Stimulated activated CD8-positive, alpha-beta memory T cell treated with anti-CD3 and anti-CD28 coated beads, Interleukin-12 subunit alpha, Interleukin-12 subunit beta, amount 100 ng/mL, for 4 hours (primary cell): ENCODE results near the gene RAC2.

Experiments
- DNase-seq: peaks from one replicate; pipeline ENCODE4 v3.0.0-alpha.2; 2020; ENCODE audit warnings: low read depth

Gene RAC2

DNA sequence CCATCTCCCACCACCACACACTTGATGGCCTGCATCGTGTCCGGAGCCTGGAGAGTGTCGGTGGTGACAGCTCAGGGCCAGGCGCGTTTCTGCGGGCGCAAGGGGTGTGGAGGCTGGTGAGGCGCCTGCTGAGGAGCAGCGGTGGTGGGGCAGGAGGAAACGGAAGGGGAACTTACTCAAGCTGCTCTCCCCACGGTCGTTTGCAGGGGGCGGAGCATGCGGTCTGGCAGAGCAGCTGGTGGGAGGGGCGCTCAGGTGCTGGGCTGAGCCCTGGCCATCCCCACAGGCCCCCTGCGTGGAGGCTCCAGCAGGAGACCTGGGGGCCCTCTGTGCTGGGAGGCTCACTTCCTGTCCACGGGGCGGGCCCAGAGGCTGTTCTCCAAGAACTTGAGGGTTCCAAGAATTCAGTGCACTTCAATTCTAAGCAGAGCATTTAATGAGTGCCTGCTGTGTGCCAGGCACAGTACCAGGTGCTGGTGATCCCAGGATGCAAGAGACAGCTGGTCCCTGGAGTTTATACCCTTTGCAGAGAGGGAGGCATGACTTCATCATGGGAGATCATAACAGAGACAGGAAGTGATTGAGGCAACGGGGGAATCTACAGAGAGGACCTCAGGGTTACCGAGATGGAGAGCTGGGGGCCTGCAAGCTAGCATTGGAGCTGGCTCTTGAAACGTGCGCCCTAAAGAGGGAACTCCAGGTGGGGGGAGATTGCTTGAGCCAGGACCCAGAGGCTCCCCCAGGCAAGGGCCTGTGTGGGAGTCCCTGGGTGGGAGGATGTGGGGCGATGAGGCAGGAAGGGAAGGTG, at the start of gene RAC2:
Gene RAC2 (minus strand): TSS at position 156 of the 808 bp plus-strand sequence. CDS start 121 bp downstream, at position 35.
- peak; percentile 84 for DNase-seq

DNA sequence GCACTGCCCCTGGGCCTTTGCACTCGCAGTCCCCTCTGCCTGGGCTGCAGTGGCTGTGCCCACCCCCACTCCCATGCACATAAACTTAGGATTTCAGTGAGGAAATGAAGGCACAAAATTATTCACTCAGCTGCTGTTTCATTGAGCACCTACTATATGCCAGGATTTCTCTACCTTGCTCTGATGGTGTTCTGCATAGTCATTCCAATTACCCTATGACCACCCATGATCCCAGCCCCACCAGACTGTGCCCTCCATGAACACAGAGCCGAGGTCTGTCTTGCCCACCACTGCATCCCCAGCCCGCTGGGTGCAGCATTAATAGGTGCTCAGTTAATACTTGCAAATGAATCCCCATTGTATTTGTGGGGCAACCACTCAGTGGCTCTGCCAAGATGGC, 49.1 kb upstream of the RAC2 start:
- DNase-seq: no peak

GRCh38 chr22:37292641-37293040, 48.6 kb upstream of the RAC2 start:
- DNase-seq: no peak

- no peak for DNase-seq
Measured at GRCh38 chr22:37291559-37292298, 47.7 kb upstream of the RAC2 start.

DNA sequence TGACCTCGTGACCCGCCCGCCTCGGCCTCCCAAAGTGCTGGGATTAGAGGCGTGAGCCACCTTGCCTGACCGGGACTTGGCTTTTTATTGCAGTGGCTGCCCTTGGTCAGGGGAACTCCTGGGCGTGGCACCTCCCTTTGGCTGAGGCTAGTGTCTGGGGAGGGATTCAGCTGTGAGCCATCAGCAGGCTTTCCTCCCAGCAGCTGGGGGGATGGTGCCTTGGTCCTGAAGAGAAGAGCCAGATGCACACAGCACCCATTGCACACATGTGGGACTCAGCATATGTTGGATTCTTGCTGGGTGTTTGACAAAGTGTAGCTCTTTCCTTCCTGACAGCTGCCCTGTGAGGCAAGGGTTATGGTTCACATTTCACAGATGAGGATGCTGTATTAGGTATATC, 46.7 kb upstream of the RAC2 start:
- no peak for DNase-seq

GRCh38 chr22:37289156-37289735, 45.2 kb upstream of the RAC2 start:
- DNase-seq: no peak

- DNase-seq: no peak
Measured at GRCh38 chr22:37288521-37288920, 44.5 kb upstream of the RAC2 start.

GRCh38 chr22:37287550-37287951, 43.5 kb upstream of the RAC2 start:
- no peak for DNase-seq

- DNase-seq: no peak
Measured at GRCh38 chr22:37285937-37286336, 41.9 kb upstream of the RAC2 start.

GRCh38 chr22:37284805-37285355, 40.8 kb upstream of the RAC2 start:
- DNase-seq: peak; percentile 53

DNA sequence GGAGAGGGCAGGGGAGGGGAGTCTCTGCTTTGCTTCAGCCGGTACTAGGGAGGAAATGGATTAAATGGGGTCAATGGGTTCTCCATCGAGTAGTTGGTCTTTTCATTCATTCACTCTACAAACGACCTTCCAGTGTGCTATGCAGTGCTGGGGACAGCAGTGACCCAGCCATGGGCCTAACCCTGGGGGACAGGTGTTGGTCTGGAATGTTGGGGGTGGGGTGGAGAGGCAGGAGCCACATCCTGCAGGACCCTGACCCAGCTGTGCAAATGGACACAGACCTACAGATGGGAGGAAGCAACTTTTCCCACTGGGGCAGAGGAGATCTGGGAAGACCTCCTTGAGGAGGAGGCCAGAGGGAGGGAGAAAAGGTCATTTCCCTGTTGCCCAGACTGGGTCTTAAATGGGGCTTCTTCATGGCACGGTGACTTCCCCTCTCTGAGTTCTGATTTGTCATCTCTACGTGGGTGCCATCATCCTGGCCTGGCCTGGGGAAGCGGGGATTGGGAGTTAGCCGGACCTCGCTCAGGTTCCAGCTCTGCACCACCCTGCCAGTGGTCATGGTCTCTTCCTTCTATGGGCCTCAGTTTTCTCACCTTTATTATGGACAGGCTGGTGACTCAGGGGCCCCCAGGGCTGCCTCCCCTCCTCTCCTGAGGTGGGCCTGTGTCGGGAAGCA, 40.2 kb upstream of the RAC2 start:
- DNase-seq: no peak

DNA sequence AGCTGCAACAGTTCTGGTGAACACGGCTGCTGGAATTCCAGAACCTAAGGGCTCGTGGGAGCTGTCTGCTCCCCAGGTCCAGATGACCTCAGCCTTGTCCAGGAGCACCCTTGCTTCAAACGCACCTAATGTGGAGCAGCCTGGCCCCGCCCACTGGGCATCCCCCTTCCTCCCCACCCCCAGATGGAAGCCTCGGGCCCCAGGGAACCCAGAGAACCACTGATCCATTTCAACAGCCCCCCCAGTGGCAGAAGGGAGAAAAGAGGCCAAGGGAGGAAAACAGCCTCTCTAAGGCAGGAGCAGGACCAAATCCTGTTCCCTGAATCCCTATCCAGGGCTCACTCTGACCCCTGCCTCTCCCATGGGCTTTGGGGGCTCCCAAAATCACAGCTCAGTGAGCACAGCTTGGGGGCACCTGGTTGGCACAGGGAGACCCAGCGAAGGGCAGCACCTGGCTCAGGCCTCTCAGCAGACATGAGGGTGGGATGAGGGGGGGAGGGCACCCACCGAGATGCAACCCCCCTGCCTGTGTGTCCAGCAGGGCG, 39.4 kb upstream of the RAC2 start:
- DNase-seq: peak; percentile 50

DNA sequence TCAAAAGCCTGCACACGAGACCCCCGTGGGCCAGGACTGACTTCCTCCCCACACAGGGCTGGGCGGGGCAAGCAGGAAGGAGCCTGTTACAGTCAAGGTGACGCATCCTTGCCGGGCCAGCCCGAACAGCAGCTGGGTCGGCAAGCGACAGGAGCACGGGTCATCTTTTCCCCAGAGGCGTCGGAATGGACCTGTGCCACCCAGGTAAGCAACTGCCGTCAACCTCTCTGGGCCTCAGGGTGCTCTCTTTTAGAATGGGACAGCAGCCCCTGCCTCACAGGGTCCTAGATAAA, 38.3 kb upstream of the RAC2 start, which contains the start of gene CYTH4:
Gene CYTH4 (plus strand): TSS at position 124 of the 293 bp plus-strand sequence. CDS start 62 bp downstream, at position 186.
- peak; percentile 73 for DNase-seq

DNA sequence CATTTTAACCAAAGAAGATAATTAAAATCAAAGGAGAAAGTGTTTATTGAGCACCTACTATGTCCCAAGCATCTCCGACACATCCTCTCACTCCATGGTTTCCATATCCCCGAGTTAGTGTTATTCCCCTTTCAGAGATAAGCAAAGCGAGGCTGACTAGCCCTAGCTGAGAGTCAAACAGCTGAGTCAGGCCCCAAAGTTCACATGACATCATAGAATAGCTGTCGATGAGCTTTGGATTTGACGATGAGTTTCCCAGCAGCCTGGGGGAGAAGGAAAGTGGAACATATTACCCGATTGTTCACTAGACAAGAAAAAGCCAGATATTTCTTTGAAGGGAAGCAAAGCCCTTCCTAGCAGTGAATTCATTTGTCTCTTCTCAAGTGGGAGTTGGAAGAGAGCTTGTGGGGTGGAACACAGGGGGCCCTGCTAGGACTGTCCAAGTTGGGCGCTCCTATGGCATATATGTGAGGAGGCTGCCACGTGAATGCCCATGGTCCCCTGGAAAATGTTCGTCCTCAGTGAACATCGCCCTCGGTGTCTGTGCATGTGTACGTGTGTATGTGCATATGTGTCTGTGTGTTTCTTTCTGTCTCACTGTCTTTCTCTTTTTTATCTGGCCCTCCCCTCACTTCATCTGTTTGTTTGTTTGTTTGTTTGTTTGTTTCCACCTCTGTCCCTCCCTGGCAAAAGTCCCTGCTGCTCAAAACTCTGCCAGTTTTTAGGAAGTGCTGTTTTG, 37.7 kb upstream of the RAC2 start:
- no peak for DNase-seq

DNA sequence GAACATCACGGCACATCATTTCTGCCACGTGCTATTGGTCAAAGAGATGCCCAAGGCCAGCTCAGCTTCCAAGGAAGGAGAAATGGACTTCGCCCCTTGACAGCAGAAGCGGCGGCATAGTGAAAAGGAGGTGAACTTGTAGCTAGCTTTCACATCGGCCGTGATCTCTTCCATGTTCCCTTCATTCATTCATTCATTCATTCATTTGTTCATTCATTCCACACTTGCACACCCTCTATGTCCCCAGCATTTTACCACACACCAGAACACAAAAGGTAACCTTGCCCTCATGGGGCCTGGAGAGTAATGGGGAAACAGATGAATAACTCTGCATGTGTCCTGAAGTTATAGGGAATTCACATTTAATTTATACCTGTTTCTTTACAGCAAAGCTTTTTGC, 37.1 kb upstream of the RAC2 start:
- no peak for DNase-seq

GRCh38 chr22:37280718-37281117, 36.6 kb upstream of the RAC2 start:
- no peak for DNase-seq

GRCh38 chr22:37279331-37280181, 35.5 kb upstream of the RAC2 start:
- DNase-seq: no peak

GRCh38 chr22:37278261-37278660, 34.2 kb upstream of the RAC2 start:
- no peak for DNase-seq

GRCh38 chr22:37277384-37277783, 33.3 kb upstream of the RAC2 start:
- no peak for DNase-seq

DNA sequence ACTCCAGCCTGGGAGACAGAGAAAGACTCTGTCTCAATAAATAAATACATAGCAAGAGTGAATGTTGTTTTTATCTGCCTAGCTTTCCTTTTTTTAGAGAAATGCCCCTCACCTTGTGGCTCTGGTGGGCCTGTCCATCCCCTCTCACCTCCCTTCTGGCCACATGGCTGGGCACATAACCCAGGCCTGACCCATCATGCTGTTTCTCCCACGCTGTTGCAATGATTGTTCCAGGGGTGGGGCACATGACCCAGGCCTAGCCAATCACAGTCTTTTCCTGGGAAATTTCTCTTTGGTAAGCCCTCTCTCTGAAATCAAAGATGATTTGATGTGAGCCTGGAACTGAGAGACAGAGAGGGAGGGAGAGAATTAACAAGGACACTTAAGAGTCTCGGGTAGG, 32.7 kb upstream of the RAC2 start:
- DNase-seq: no peak
